Keratinocyte (primary cell): ENCODE data around the gene SRRD.

Experiments used
- CTCF ChIP-seq, 3 experiments: IDR thresholded peaks in 1 of 3; conservative IDR thresholded peaks in 1 of 3; optimal IDR thresholded peaks in 1 of 3; 2 replicates in 2 of 3; 3 replicates in 1 of 3; pipeline versions ENCODE3 to v1.5.1; 2011; ENCODE audit warnings: low read length in 3 of 3, mild to moderate bottlenecking in 3 of 3, moderate library complexity in 2 of 3, control low read depth in 1 of 3, inconsistent platforms in 1 of 3; ENCODE audit not compliant: insufficient read depth in 2 of 3; ENCODE audit errors: extremely low read depth in 1 of 3
- EZH2 ChIP-seq: IDR thresholded peaks from one replicate; pipeline ENCODE4 v1.6.1; 2012; ENCODE audit warnings: inconsistent platforms, mild to moderate bottlenecking, low read length, moderate library complexity

- TF ChIP-seq CTCF (optimal IDR thresholded peaks at IDR 0.05 in 1 of 3, IDR thresholded peaks at IDR 0.05 in 1 of 3, conservative IDR thresholded peaks at IDR 0.05 in 1 of 3; ENCODE audit: extremely low read depth in 1 of 3, insufficient read depth in 2 of 3, low read length in 3 of 3) (no peak), EZH2 (no peak)
These were observed 2.2 kb downstream of the SRRD start for GRCh38 chr22:26485806-26486390.
